Epithelial cell of proximal tubule (primary cell): ENCODE measurements around the gene CFAP46. TPM values are rescaled to one million over a fixed set of nuclear protein-coding genes. Genes with fewer than 3 reads are reported as not detected.

Experiments used
- DNase-seq: peaks from one replicate; pipeline ENCODE4 v3.0.0-alpha.2; 2011; ENCODE audit warnings: low read depth
- H3K4me3 ChIP-seq: 2 replicates; pipeline ENCODE4 v1.5.1; 2011; ENCODE audit warnings: low read depth, mild to moderate bottlenecking, low read length
- CTCF ChIP-seq: conservative IDR thresholded peaks from 2 replicates; pipeline ENCODE4 v1.5.1; 2012; ENCODE audit warnings: low read depth, mild to moderate bottlenecking, low read length
- total RNA-seq: library from RNA; depleted of rRNA; stranded (reverse); fragments of >200 nt; gene quantifications from 2 replicates; pipeline ENCODE4 v1.2.3, GENCODE V29; 2015

Gene CFAP46
- total RNA-seq, 1 donor from 2014 or later, result 2.2 TPM

DNA sequence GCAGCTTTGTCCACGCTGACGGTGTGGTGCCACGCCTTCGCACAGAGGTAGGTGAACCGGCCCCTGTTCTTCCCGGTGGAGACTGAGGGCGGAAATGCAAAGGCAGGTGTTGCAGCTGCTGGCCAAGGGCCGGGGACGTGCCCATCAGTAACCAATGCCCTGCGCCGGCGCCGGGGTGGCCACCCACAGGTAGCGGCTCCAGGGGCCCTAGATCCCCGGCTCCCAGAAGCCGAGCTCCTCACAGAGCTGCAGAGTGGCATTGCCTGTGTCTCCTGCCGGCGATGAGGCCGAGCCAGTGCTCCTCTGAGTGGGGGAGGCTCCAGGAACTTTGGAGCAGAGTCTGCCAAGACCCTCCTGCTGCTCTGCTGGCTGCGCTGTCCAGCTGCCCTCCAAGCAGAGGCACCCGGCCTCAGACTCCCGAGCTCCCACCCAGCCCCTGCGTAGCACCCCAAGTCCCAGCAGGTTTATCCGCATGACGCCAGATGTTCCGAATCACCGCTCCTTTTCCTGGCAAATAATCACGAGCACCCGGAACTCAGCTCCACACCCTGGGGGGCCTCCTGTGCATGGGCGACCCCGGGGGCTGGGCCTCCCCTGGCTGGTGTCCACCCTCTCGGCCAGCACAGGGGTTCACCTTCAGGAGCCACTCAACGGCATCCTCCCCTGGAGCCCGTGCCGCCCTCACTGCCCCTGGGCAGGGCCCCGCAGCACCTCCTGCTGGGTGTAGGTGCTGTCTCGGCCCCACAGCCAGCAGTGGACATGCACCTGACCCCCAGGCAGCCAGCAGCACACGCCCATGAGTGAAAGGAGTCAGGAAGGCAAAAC is 22.1 kb downstream of the CFAP46 start:
- DNase-seq, result no peak
- no peak overlapping the region for H3K4me3 ChIP-seq
- TF ChIP-seq CTCF, result no peak

GRCh38 chr10:132919374-132920100 is 22.8 kb downstream of the CFAP46 start:
- H3K4me3 ChIP-seq, result no peak overlapping the region
- no peak for DNase-seq
- no peak for TF ChIP-seq CTCF

GRCh38 chr10:132918617-132919373 is 23.6 kb downstream of the CFAP46 start:
- DNase-seq, result no peak
- TF ChIP-seq CTCF, result no peak
- no peak overlapping the region for H3K4me3 ChIP-seq

DNA sequence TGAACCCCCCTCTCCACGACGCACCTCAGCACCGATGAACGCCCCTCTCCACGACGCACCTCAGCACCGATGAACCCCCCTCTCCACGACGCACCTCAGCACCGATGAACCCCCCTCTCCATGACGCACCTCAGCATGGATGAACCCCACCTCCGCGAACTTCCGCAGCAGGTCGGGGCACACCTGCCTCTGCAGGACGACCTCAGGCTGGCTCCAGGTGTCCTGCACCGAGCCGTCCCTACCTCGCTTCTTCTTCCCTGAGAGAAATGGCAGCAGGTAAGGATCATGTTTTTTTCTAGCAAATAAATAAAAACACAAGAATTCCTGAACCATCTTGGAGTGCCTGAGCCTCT is 24.1 kb downstream of the CFAP46 start:
- no peak for TF ChIP-seq CTCF
- no peak for DNase-seq
- H3K4me3 ChIP-seq, result no peak overlapping the region

- no peak for TF ChIP-seq CTCF
- H3K4me3 ChIP-seq, result no peak overlapping the region
- no peak for DNase-seq
These were observed 25.3 kb downstream of the CFAP46 start for GRCh38 chr10:132916956-132917666.

- no peak for TF ChIP-seq CTCF
- no peak for DNase-seq
- peak overlapping the region; percentile 5 for H3K4me3 ChIP-seq
These were observed 25.9 kb downstream of the CFAP46 start for GRCh38 chr10:132916421-132916841.
